H1 (cell line): ENCODE results near the gene MPST. TPM values are rescaled to one million over a fixed set of nuclear protein-coding genes. Genes with fewer than 3 reads are reported as not detected.

Experiments
- CTCF ChIA-PET: fragments of 300-600 bp; sonication (Branson Sonifier 250); formaldehyde crosslinking; loops from one replicate; lab custom pipeline; 2021; ENCODE audit not compliant: partially characterized antibody; lab: Charles Lee
- POLR2A ChIA-PET: fragments of 300-600 bp; sonication (Branson Sonifier 250); formaldehyde crosslinking; loops from one replicate; lab custom pipeline; 2021; ENCODE audit warnings: inconsistent platforms; ENCODE audit not compliant: partially characterized antibody; lab: Charles Lee
- DNase-seq, 2 experiments: peaks; one replicate each; pipeline versions ENCODE4 v3.0.0 to v3.0.0-alpha.2; 2010 to 2022; ENCODE audit warnings: low spot score in 2 of 2, low read depth in 1 of 2, mixed read lengths in 1 of 2
- FAIRE-seq: peaks from 2 replicates; lab custom pipeline; 2011; peaks lifted over from hg19 to GRCh38; lab: Jason Lieb, UNC
- H2AFZ ChIP-seq: 2 replicates; pipeline ENCODE4 v1.8.1; 2012; ENCODE audit warnings: low read length, inconsistent platforms
- H2AK5ac ChIP-seq: 2 replicates; pipeline ENCODE4 v1.6.1; 2013; ENCODE audit warnings: low read depth, low read length
- H2BK120ac ChIP-seq: replicated peaks from 2 replicates; pipeline ENCODE3; 2013; ENCODE audit warnings: low read depth, low read length, inconsistent platforms
- H2BK12ac ChIP-seq: 2 replicates; pipeline ENCODE4 v1.6.1; 2013; ENCODE audit warnings: low read depth, low read length
- H2BK15ac ChIP-seq: 2 replicates; pipeline ENCODE4 v1.6.1; 2013; ENCODE audit warnings: low read length
- H2BK20ac ChIP-seq: 2 replicates; pipeline ENCODE4 v1.6.1; 2013; ENCODE audit warnings: low read length
- H2BK5ac ChIP-seq: 2 replicates; pipeline ENCODE4 v1.6.1; 2013; ENCODE audit warnings: low read depth, low read length
- H3K14ac ChIP-seq: 2 replicates; pipeline ENCODE4 v1.6.1; 2013; ENCODE audit warnings: inconsistent platforms; ENCODE audit not compliant: insufficient read length
- H3K18ac ChIP-seq: 2 replicates; pipeline ENCODE4 v1.6.1; 2013; ENCODE audit warnings: low read length; ENCODE audit errors: extremely low read depth
- H3K23ac ChIP-seq: 2 replicates; pipeline ENCODE4 v1.6.1; 2013; ENCODE audit warnings: inconsistent platforms; ENCODE audit not compliant: insufficient read length
- H3K23me2 ChIP-seq: 2 replicates; pipeline ENCODE4 v1.6.1; 2013; ENCODE audit warnings: low read depth, low read length
- H3K27ac ChIP-seq: 2 replicates; pipeline ENCODE4 v1.6.1; 2011; ENCODE audit warnings: low read depth, low read length, inconsistent platforms
- H3K27me3 ChIP-seq, 4 experiments: replicated peaks in 1 of 4; 1 replicate in 1 of 4; 2 replicates in 3 of 4; pipeline versions ENCODE4 v1.6.1 to v1.8.1; 2011 to 2013; ENCODE audit warnings: low read length in 3 of 4, mild to moderate bottlenecking in 3 of 4, inconsistent platforms in 2 of 4, mixed read lengths in 2 of 4, moderate library complexity in 1 of 4; ENCODE audit not compliant: control insufficient read depth in 3 of 4, insufficient read depth in 3 of 4; ENCODE audit errors: extremely low read depth in 1 of 4
- H3K36me3 ChIP-seq, 4 experiments: 2 replicates each; pipeline versions ENCODE4 v1.6.1 to v1.8.1; 2011 to 2013; ENCODE audit warnings: mild to moderate bottlenecking in 4 of 4, low read length in 3 of 4, moderate library complexity in 2 of 4, control low read depth in 1 of 4, inconsistent platforms in 1 of 4; ENCODE audit not compliant: insufficient read depth in 4 of 4, control insufficient read depth in 2 of 4
- H3K4ac ChIP-seq: replicated peaks from 2 replicates; pipeline ENCODE3; 2013; ENCODE audit warnings: low read length, low read depth, mixed read lengths, inconsistent platforms; ENCODE audit not compliant: insufficient read length
- H3K4me1 ChIP-seq, 4 experiments: replicated peaks in 1 of 4; 1 replicate in 1 of 4; 2 replicates in 3 of 4; pipeline versions ENCODE4 v1.6.1 to v1.8.1; 2011 to 2013; ENCODE audit warnings: low read length in 3 of 4, inconsistent platforms in 2 of 4, mixed read lengths in 1 of 4; ENCODE audit not compliant: insufficient read depth in 4 of 4, control insufficient read depth in 3 of 4
- H3K4me2 ChIP-seq, 2 experiments: 2 replicates each; pipeline versions ENCODE4 v1.6.1 to v1.8.1; 2011 to 2013; ENCODE audit warnings: low read depth in 2 of 2, low read length in 2 of 2, control low read depth in 1 of 2, inconsistent platforms in 1 of 2, mild to moderate bottlenecking in 1 of 2; ENCODE audit not compliant: insufficient read depth in 1 of 2
- H3K4me3 ChIP-seq, 4 experiments: fragments of 200-600, 300-600 bp in 1 of 4; sonication (generic), shearing (Covaris generic), sonication (Bioruptor Twin) in 1 of 4; 2 replicates each; pipeline versions ENCODE4 v1.5.1 to v1.8.1; 2011 to 2016; ENCODE audit warnings: low read length in 4 of 4, low read depth in 3 of 4, control low read depth in 2 of 4, inconsistent platforms in 2 of 4, mild to moderate bottlenecking in 2 of 4, mixed read lengths in 1 of 4, moderate library complexity in 1 of 4; ENCODE audit not compliant: insufficient read depth in 2 of 4; ENCODE audit errors: extremely low read depth in 1 of 4
- H3K56ac ChIP-seq: replicated peaks from 2 replicates; pipeline ENCODE3; 2013; ENCODE audit warnings: low read depth, mild to moderate bottlenecking, mixed read lengths, low read length, inconsistent platforms; ENCODE audit not compliant: insufficient read length
- H3K79me1 ChIP-seq: 2 replicates; pipeline ENCODE4 v1.6.1; 2013; ENCODE audit warnings: low read depth, low read length, control low read depth
- H3K79me2 ChIP-seq, 2 experiments: 2 replicates each; pipeline versions ENCODE4 v1.6.1 to v1.8.1; 2012 to 2013; ENCODE audit warnings: low read length in 2 of 2, mild to moderate bottlenecking in 2 of 2, inconsistent platforms in 1 of 2; ENCODE audit not compliant: insufficient read depth in 2 of 2, control insufficient read depth in 1 of 2
- H3K9ac ChIP-seq, 4 experiments: replicated peaks in 1 of 4; 1 replicate in 1 of 4; 2 replicates in 3 of 4; pipeline versions ENCODE4 v1.6.1 to v1.8.1; 2011 to 2013; ENCODE audit warnings: low read depth in 3 of 4, low read length in 3 of 4, control low read depth in 2 of 4, mild to moderate bottlenecking in 2 of 4, moderate library complexity in 2 of 4, inconsistent platforms in 1 of 4; ENCODE audit errors: extremely low read depth in 1 of 4
- H3K9me3 ChIP-seq, 2 experiments: 2 replicates each; pipeline versions ENCODE4 v1.6.1 to v1.8.1; 2012 to 2013; ENCODE audit warnings: mild to moderate bottlenecking in 2 of 2, moderate library complexity in 2 of 2, control low read depth in 1 of 2, inconsistent platforms in 1 of 2, low read depth in 1 of 2, low read length in 1 of 2, mixed read lengths in 1 of 2; ENCODE audit not compliant: insufficient read depth in 2 of 2
- H4K20me1 ChIP-seq, 2 experiments: replicated peaks in 1 of 2; 2 replicates each; pipeline versions ENCODE3 to v1.8.1; 2011 to 2013; ENCODE audit warnings: inconsistent platforms in 2 of 2, low read length in 2 of 2, mild to moderate bottlenecking in 1 of 2; ENCODE audit not compliant: insufficient read depth in 2 of 2, control insufficient read depth in 1 of 2
- H4K5ac ChIP-seq: 2 replicates; pipeline ENCODE4 v1.6.1; 2013; ENCODE audit warnings: low read length, low read depth, mixed read lengths, inconsistent platforms; ENCODE audit not compliant: insufficient read length
- H4K8ac ChIP-seq: 2 replicates; pipeline ENCODE4 v1.8.0; 2013; ENCODE audit warnings: mild to moderate bottlenecking, moderate library complexity, low read length, inconsistent platforms; ENCODE audit not compliant: insufficient read depth; ENCODE audit errors: extremely low read depth
- H4K91ac ChIP-seq: replicated peaks from 2 replicates; pipeline ENCODE3; 2013; ENCODE audit warnings: low read length, mixed read lengths, inconsistent platforms; ENCODE audit not compliant: insufficient read length
- CREB1 ChIP-seq: IDR thresholded peaks from 2 replicates; pipeline ENCODE4 v1.6.1; 2012; ENCODE audit warnings: inconsistent platforms
- SIX5 ChIP-seq: IDR thresholded peaks from 2 replicates; pipeline ENCODE4 v1.6.1; 2011; ENCODE audit warnings: mild to moderate bottlenecking, low read depth, low read length
- SP2 ChIP-seq: IDR thresholded peaks from 2 replicates; pipeline ENCODE4 v1.6.1; 2012; ENCODE audit warnings: mild to moderate bottlenecking, low read length, inconsistent platforms
- SRF ChIP-seq: IDR thresholded peaks from 2 replicates; pipeline ENCODE4 v1.6.1; 2011; ENCODE audit warnings: mild to moderate bottlenecking, low read depth, low read length, moderate library complexity
- TCF12 ChIP-seq: IDR thresholded peaks from 2 replicates; pipeline ENCODE4 v1.6.1; 2011; ENCODE audit warnings: low read depth, mild to moderate bottlenecking, low read length
- whole genome bisulfite sequencing, 2 experiments: shearing (Covaris generic) in 1 of 2; methylation state at CpG; one replicate each; pipeline versions ENCODE4 v1.1.6 to v1.1.7; 2013 to 2015; ENCODE audit warnings: low lambda C conversion rate in 2 of 2, mixed read lengths in 2 of 2, inconsistent platforms in 1 of 2, low coverage in 1 of 2, missing lambda C conversion rate in 1 of 2; ENCODE audit not compliant: insufficient replicate concordance in 2 of 2, insufficient coverage in 1 of 2, insufficient read length in 1 of 2; ENCODE audit errors: extremely low coverage in 1 of 2, missing lambda C conversion rate in 1 of 2; 5-methylcytosine and 5-hydroxymethylcytosine counted together
- polyA plus RNA-seq, 7 experiments: library from polyadenylated mRNA; depleted of rRNA in 3 of 7; stranded (reverse) in 5 of 7; unstranded in 2 of 7; fragments of >200 nt in 5 of 7; fragments of 200-250 nt in 2 of 7; gene quantifications; 1 replicate in 5 of 7; 2 replicates in 1 of 7; 4 replicates in 1 of 7; pipeline versions ENCODE4 v1.2.1 to v1.2.3, GENCODE V29; 2011 to 2013; ENCODE audit warnings: missing spikeins in 2 of 7, mixed read lengths in 2 of 7
- total RNA-seq: library from RNA; stranded (reverse); fragmentation: NEBNext Ultra II Directional; extraction: Animal tissue kit (Norgen Biotek cat#: 25700); gene quantifications from 2 replicates; pipeline ENCODE4 v1.2.1, GENCODE V29; 2021

Gene MPST
- total and polyA plus RNA-seq, 2 of the 8 experiments (the other 6 are each of a cell fraction or from before 2014, with no cell fraction given), result 86.0 to 124 TPM

DNA sequence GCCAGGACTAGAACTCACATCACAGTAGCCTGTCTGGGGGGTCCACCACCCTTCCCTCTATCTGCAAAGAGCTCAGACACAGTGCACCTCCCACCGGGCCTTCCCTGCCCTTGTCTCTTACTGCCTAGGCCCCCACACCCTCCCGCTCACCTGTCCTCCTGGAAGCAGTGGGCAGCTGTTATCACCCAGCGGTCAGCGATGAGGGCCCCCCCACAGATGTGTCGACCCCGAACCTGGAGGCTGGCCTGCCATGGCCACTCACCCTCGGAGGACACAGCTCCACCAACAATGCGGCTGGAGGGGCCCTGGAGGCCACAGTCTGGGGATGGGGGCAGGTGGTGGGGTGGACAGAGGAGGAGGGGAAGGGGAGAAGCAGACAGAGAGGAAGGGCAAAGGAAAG is 50.8 kb downstream of the MPST start:
- DNase-seq, result no peak
- no peak overlapping the region for H3K23ac ChIP-seq
- H3K14ac ChIP-seq, result no peak overlapping the region
- H2BK120ac ChIP-seq, result no peak overlapping the region
- H4K8ac ChIP-seq, result no peak overlapping the region
- peaks cover 14 to 70% (median 63%) of the 10 kb centered on the region in 4 experiments for H3K27me3 ChIP-seq
- CTCF ChIA-PET, result interaction anchor here (1.0 to 1.7 kb wide), 3 partner anchors 8 to 127 kb away, joined by 4 to 5 read pairs (median 5); no protein-coding TSS in a partner anchor
- peaks cover 2 to 10% (median 5%) of the 10 kb centered on the region in 4 experiments; a peak in 4 of 7 replicates for H3K4me1 ChIP-seq
- H3K4ac ChIP-seq, result no peak overlapping the region
- no peak overlapping the region for H3K9ac ChIP-seq
- no peak overlapping the region for H2AFZ ChIP-seq
- no peak overlapping the region for H2BK15ac ChIP-seq
- H3K18ac ChIP-seq, result no peak overlapping the region
- peaks cover 0 to 3% of the 10 kb centered on the region in 2 experiments; a peak in 2 of 4 replicates for H3K9me3 ChIP-seq
- no peaks in the 10 kb centered on the region for H3K79me1 ChIP-seq
- no peaks in the 10 kb centered on the region for H3K79me2 ChIP-seq
- H4K5ac ChIP-seq, result no peak overlapping the region
- H2AK5ac ChIP-seq, result no peak overlapping the region
- peaks cover 19% of the 10 kb centered on the region; the same call in 1 of the 2 replicates for H3K23me2 ChIP-seq
- no peak overlapping the region for H2BK20ac ChIP-seq
- no peak overlapping the region for H3K27ac ChIP-seq
- WGBS, 2 experiments, result 86% methylated on average over 7 of the region's 8 CpGs; no CpG with 5 or more reads in 1 of the 2 experiments
- H3K36me3 ChIP-seq, result no peaks in the 10 kb centered on the region
- H4K20me1 ChIP-seq, result peaks cover 0 to 15% of the 10 kb centered on the region in 2 experiments
- POLR2A ChIA-PET, result interaction anchor here (0.8 to 1.8 kb wide), 3 partner anchors 9 to 17 kb away, joined by 3 to 4 read pairs (median 3); no protein-coding TSS in a partner anchor
- H2BK12ac ChIP-seq, result no peak overlapping the region
- H4K91ac ChIP-seq, result no peak overlapping the region
- H2BK5ac ChIP-seq, result no peak overlapping the region
- no peak overlapping the region for H3K4me3 ChIP-seq
- no peak for FAIRE-seq
- no peak overlapping the region for H3K56ac ChIP-seq
- no peak overlapping the region for H3K4me2 ChIP-seq
- no peak for TF ChIP-seq SIX5
- TF ChIP-seq TCF12, result no peak
- TF ChIP-seq CREB1, result no peak
- no peak for TF ChIP-seq SRF
- no peak for TF ChIP-seq SP2
